ENCODE measurements around the gene ADAMTS18.

Gene ADAMTS18

GRCh38 chr16:77234611-77235010, 200.2 kb downstream of the ADAMTS18 start:
- TF ChIP-seq CTCF (IDR thresholded peaks at IDR 0.05; ENCODE audit: extremely low read depth, missing control alignments), result no peak
- DNase-seq (ENCODE audit: low spot score), result no peak

- DNase-seq (ENCODE audit: low spot score), result no peak
- no peak for TF ChIP-seq CTCF (IDR thresholded peaks at IDR 0.05; ENCODE audit: extremely low read depth, missing control alignments)
Observed at GRCh38 chr16:77233799-77234519, 200.9 kb downstream of the ADAMTS18 start.

All from GM20000 (cell line).